ENCODE measurements around the gene DMKN. TPM values are rescaled to one million over a fixed set of nuclear protein-coding genes. Genes with fewer than 3 reads are reported as not detected.

DMKN gene
- polyA plus RNA-seq, 1 experiment, result 1.5 TPM

GRCh38 chr19:35540356-35540927 lies 27.0 kb upstream of the DMKN start:
- Histone ChIP-seq H3K36me3 (ENCODE audit: control insufficient read depth, insufficient read depth, low read length) (peaks cover 3% of the 10 kb centered on the region), H3K4me3 (ENCODE audit: low read depth, low read length) (no peak overlapping the region), H3K27me3 (ENCODE audit: control insufficient read depth, insufficient read depth, low read length) (no peaks in the 10 kb centered on the region)
- ChIA-PET POLR2A (no interaction called here), CTCF (no interaction called here)
- no peak for DNase-seq (ENCODE audit: low read depth)
- TF ChIP-seq CTCF (IDR thresholded peaks at IDR 0.05; ENCODE audit: insufficient read depth, low read depth, low read length), result no peak

- Histone ChIP-seq H3K4me3 (ENCODE audit: low read depth, low read length) (no peak overlapping the region), H3K36me3 (ENCODE audit: control insufficient read depth, insufficient read depth, low read length) (peaks cover 3% of the 10 kb centered on the region), H3K27me3 (ENCODE audit: control insufficient read depth, insufficient read depth, low read length) (no peaks in the 10 kb centered on the region)
- CTCF ChIA-PET, result no interaction called here
- no peak for TF ChIP-seq CTCF (IDR thresholded peaks at IDR 0.05; ENCODE audit: insufficient read depth, low read depth, low read length)
- POLR2A ChIA-PET, result no interaction called here
- DNase-seq (ENCODE audit: low read depth), result no peak
Measured at GRCh38 chr19:35539850-35540249, 26.4 kb upstream of the DMKN start.

GRCh38 chr19:35539314-35539713 lies 25.9 kb upstream of the DMKN start:
- POLR2A ChIA-PET, result no interaction called here

GRCh38 chr19:35534803-35535480 lies 21.5 kb upstream of the DMKN start:
- POLR2A ChIA-PET, result no interaction called here
- Histone ChIP-seq H3K36me3 (ENCODE audit: control insufficient read depth, insufficient read depth, low read length) (no peaks in the 10 kb centered on the region; the same call in 1 of the 2 replicates), H3K27me3 (ENCODE audit: control insufficient read depth, insufficient read depth, low read length) (peaks cover 9% of the 10 kb centered on the region), H3K4me3 (ENCODE audit: low read depth, low read length) (no peak overlapping the region)
- DNase-seq (ENCODE audit: low read depth), result no peak
- no peak for TF ChIP-seq CTCF (IDR thresholded peaks at IDR 0.05; ENCODE audit: insufficient read depth, low read depth, low read length)
- CTCF ChIA-PET, result interaction anchor here (0.9 to 2.8 kb wide), 6 partner anchors 9 to 25 kb away, joined by 3 to 9 read pairs (median 3); no protein-coding TSS in a partner anchor

More at GRCh38 chr19:35539314-35539713, 25.9 kb upstream of the DMKN start:
- CTCF ChIA-PET, result interaction anchor here (1.7 kb wide), 1 partner anchor 10 kb away, joined by 7 read pairs; no protein-coding TSS in a partner anchor
- no peaks in the 10 kb centered on the region for H3K27me3 ChIP-seq (ENCODE audit: control insufficient read depth, insufficient read depth, low read length)
- no peak for DNase-seq (ENCODE audit: low read depth)
- H3K4me3 ChIP-seq (ENCODE audit: low read depth, low read length), result no peak overlapping the region
- no peak for TF ChIP-seq CTCF (IDR thresholded peaks at IDR 0.05; ENCODE audit: insufficient read depth, low read depth, low read length)
- H3K36me3 ChIP-seq (ENCODE audit: control insufficient read depth, insufficient read depth, low read length), result peaks cover 3% of the 10 kb centered on the region

- Histone ChIP-seq H3K4me3 (ENCODE audit: low read depth, low read length) (no peak overlapping the region), H3K36me3 (ENCODE audit: control insufficient read depth, insufficient read depth, low read length) (no peaks in the 10 kb centered on the region), H3K27me3 (ENCODE audit: control insufficient read depth, insufficient read depth, low read length) (peaks cover 9% of the 10 kb centered on the region)
- ChIA-PET CTCF (interaction anchor here (0.9 to 2.8 kb wide), 3 partner anchors 8 to 15 kb away, joined by 3 to 9 read pairs (median 3); no protein-coding TSS in a partner anchor), POLR2A (no interaction called here)
- no peak for TF ChIP-seq CTCF (IDR thresholded peaks at IDR 0.05; ENCODE audit: insufficient read depth, low read depth, low read length)
- DNase-seq (ENCODE audit: low read depth), result no peak
Measured at GRCh38 chr19:35533822-35534392, 20.5 kb upstream of the DMKN start.
